Glutamatergic neuron (in vitro differentiated cells): ENCODE results near the gene FRMPD4. TPM values are rescaled to one million over a fixed set of nuclear protein-coding genes. Genes with fewer than 3 reads are reported as not detected.

ENCODE experiments used
- DNase-seq: peaks from one replicate; pipeline ENCODE4 v3.0.0; 2022
- H3K27ac Mint-ChIP-seq: one replicate; pipeline ENCODE4 v1.8.0; 2020; ENCODE audit warnings: mild to moderate bottlenecking, mixed read lengths, inconsistent platforms; ENCODE audit not compliant: unreplicated experiment
- H3K27me3 Mint-ChIP-seq: one replicate; pipeline ENCODE4 v1.8.0; 2020; ENCODE audit warnings: mild to moderate bottlenecking, moderate library complexity, mixed read lengths, inconsistent platforms; ENCODE audit not compliant: unreplicated experiment
- H3K36me3 Mint-ChIP-seq: one replicate; pipeline ENCODE4 v1.8.0; 2020; ENCODE audit warnings: mild to moderate bottlenecking, mixed read lengths, inconsistent platforms; ENCODE audit not compliant: unreplicated experiment
- H3K4me1 Mint-ChIP-seq: one replicate; pipeline ENCODE4 v1.8.0; 2020; ENCODE audit warnings: mild to moderate bottlenecking, low read depth, mixed read lengths, inconsistent platforms; ENCODE audit not compliant: unreplicated experiment
- H3K4me3 Mint-ChIP-seq: one replicate; pipeline ENCODE4 v1.8.0; 2020; ENCODE audit warnings: mild to moderate bottlenecking, mixed read lengths, inconsistent platforms; ENCODE audit not compliant: unreplicated experiment
- H3K9me3 Mint-ChIP-seq: one replicate; pipeline ENCODE4 v1.8.0; 2020; ENCODE audit warnings: mild to moderate bottlenecking, moderate library complexity, mixed read lengths, inconsistent platforms; ENCODE audit not compliant: unreplicated experiment
- total RNA-seq: library from RNA; stranded (reverse); fragmentation: NEBNext Ultra II Directional; extraction: Animal tissue kit (Norgen Biotek cat#: 25700); gene quantifications from one replicate; pipeline ENCODE4 v1.2.1, GENCODE V29; 2021; ENCODE audit not compliant: unreplicated experiment
- TF ChIP-seq, protein P1 (sequence below): fragments of 200-600 bp; sonication (generic); IDR thresholded peaks from one replicate; pipeline ENCODE4 v1.5.0; 2021; ENCODE audit not compliant: partially characterized antibody, unreplicated experiment

The FRMPD4 gene
- total RNA-seq, 1 donor from 2014 or later = 6.2 TPM

DNA sequence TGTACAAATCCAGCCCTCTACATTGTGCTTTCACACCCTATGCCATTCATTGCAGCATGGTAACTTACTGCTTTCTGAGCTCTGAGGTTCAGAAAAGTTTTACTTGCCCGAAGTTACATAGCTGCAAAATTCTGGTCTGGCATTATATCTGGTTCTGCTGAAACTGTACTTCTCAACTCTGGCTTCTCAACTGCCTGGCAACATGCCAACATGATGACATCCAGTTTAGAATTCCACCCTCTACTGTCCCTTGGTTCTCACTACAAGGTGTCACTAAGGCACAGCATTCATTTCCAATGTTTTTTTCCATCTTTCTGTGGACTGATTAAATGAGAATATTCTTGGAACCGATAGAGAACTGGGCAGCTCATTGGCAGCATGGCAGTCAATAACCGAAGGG is 410.1 kb downstream of the FRMPD4 start:
- H3K4me1 Mint-ChIP-seq = no peaks in the 10 kb centered on the region
- TF ChIP-seq, protein P1, sequence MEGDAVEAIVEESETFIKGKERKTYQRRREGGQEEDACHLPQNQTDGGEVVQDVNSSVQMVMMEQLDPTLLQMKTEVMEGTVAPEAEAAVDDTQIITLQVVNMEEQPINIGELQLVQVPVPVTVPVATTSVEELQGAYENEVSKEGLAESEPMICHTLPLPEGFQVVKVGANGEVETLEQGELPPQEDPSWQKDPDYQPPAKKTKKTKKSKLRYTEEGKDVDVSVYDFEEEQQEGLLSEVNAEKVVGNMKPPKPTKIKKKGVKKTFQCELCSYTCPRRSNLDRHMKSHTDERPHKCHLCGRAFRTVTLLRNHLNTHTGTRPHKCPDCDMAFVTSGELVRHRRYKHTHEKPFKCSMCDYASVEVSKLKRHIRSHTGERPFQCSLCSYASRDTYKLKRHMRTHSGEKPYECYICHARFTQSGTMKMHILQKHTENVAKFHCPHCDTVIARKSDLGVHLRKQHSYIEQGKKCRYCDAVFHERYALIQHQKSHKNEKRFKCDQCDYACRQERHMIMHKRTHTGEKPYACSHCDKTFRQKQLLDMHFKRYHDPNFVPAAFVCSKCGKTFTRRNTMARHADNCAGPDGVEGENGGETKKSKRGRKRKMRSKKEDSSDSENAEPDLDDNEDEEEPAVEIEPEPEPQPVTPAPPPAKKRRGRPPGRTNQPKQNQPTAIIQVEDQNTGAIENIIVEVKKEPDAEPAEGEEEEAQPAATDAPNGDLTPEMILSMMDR = no peak
- H3K9me3 Mint-ChIP-seq = no peaks in the 10 kb centered on the region
- no peak for DNase-seq
- no peak overlapping the region for H3K4me3 Mint-ChIP-seq
- H3K27ac Mint-ChIP-seq = no peak overlapping the region
- H3K36me3 Mint-ChIP-seq = no peaks in the 10 kb centered on the region
- no peaks in the 10 kb centered on the region for H3K27me3 Mint-ChIP-seq

GRCh38 chrX:12548746-12549145 is 410.5 kb downstream of the FRMPD4 start:
- TF ChIP-seq, protein P1 = no peak
- no peak for DNase-seq
- Mint-ChIP-seq H3K27ac (no peak overlapping the region), H3K36me3 (no peaks in the 10 kb centered on the region), H3K27me3 (no peaks in the 10 kb centered on the region), H3K9me3 (no peaks in the 10 kb centered on the region), H3K4me3 (no peak overlapping the region), H3K4me1 (no peaks in the 10 kb centered on the region)

- Mint-ChIP-seq H3K4me3 (no peak overlapping the region), H3K4me1 (no peaks in the 10 kb centered on the region), H3K36me3 (no peaks in the 10 kb centered on the region), H3K27ac (no peak overlapping the region), H3K27me3 (no peaks in the 10 kb centered on the region), H3K9me3 (peaks cover 2% of the 10 kb centered on the region)
- TF ChIP-seq, protein P1 = no peak
- DNase-seq = no peak
Measured at GRCh38 chrX:12554206-12554605, 415.9 kb downstream of the FRMPD4 start.

DNA sequence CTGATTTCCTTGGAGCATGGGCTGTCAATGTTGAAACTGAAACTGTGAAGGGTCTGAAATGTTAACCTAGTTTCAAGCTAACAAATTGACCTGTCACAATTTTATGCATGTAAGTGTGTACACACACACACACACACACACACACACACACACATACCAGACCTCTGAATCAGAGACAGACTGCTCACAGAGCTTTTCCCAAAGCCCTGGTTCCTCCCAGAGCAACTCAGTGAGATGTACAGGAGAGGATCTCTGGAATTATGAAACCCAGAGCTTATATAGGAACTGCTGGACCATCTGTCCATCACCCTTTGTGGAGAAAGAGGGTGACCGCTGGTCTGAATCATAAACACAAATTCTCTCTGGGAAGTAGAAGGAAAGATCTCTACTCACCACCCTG is 424.8 kb downstream of the FRMPD4 start:
- TF ChIP-seq, protein P1 = no peak
- H3K4me3 Mint-ChIP-seq = no peak overlapping the region
- H3K36me3 Mint-ChIP-seq = no peaks in the 10 kb centered on the region
- H3K4me1 Mint-ChIP-seq = no peaks in the 10 kb centered on the region
- H3K9me3 Mint-ChIP-seq = no peaks in the 10 kb centered on the region
- H3K27me3 Mint-ChIP-seq = no peaks in the 10 kb centered on the region
- no peak overlapping the region for H3K27ac Mint-ChIP-seq
- DNase-seq = no peak

DNA sequence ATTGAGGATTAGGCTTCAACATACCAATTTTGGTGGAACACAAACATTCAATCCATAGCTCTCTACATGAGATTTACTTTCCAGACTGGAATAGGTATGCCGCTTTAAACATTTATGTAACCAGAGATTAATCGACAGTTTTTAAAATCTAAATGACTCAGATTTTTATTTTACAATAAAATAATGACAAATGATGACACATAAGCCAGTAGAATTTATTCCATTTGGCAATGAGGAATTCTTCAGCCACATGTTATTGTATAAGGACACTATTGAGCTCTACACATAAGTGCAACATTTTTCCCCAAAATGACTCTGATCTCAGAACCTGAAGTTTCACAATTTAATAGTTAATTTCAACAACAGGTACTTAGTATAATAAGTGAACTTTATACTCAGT is 425.9 kb downstream of the FRMPD4 start:
- TF ChIP-seq, protein P1 = no peak

More for the DNA sequence above, 425.9 kb downstream of the FRMPD4 start:
- Mint-ChIP-seq H3K9me3 (no peaks in the 10 kb centered on the region), H3K4me1 (no peaks in the 10 kb centered on the region), H3K4me3 (no peak overlapping the region), H3K36me3 (no peaks in the 10 kb centered on the region), H3K27ac (no peak overlapping the region), H3K27me3 (no peaks in the 10 kb centered on the region)
- DNase-seq = no peak
